Panc1 (cell line): ENCODE results near the gene INPP4B. TPM values are rescaled to one million over a fixed set of nuclear protein-coding genes. Genes with fewer than 3 reads are reported as not detected.
"Not testable (repeated sequence)": the region's sequence is repeated elsewhere in the genome, so short reads cannot be mapped to it uniquely, and the experiment has no call there.

Source experiments
- ATAC-seq: fragments of 200-7000 bp; cut with Tn5 transposase; 2 replicates; pipeline ENCODE4 v1.9.1; 2020; ENCODE audit warnings: mild to moderate bottlenecking, moderate library complexity
- BruUV-seq: library from RNA; stranded (reverse); fragments of 400-500 nt; replicated peaks from 2 replicates; lab custom pipeline; 2021; lab: Mats Ljungman, UMichigan
- CTCF ChIA-PET: fragments of 300-600 bp; sonication (Branson Sonifier 250); formaldehyde crosslinking; loops from one replicate; lab custom pipeline; 2022; ENCODE audit warnings: antibody characterized with exemption; lab: Charles Lee
- POLR2A ChIA-PET: fragments of 300-600 bp; sonication (Branson Sonifier 250); formaldehyde crosslinking; loops from one replicate; lab custom pipeline; 2022; ENCODE audit warnings: antibody characterized with exemption; lab: Charles Lee
- DNase-seq: peaks from one replicate; pipeline ENCODE4 v3.0.0-alpha.2; 2010; ENCODE audit warnings: low read depth, low spot score
- H3K27ac ChIP-seq: 2 replicates; pipeline ENCODE4 v1.5.1; 2011; ENCODE audit warnings: mild to moderate bottlenecking, low read length, inconsistent platforms
- H3K27me3 ChIP-seq: fragments of 200-500 bp; sonication (Bioruptor generic); 2 replicates; pipeline ENCODE4 v1.6.0; 2014; ENCODE audit warnings: low read length, inconsistent platforms; ENCODE audit not compliant: control insufficient read depth, insufficient read depth
- H3K36me3 ChIP-seq: fragments of 200-500 bp; sonication (Bioruptor generic); 2 replicates; pipeline ENCODE4 v1.5.1; 2014; ENCODE audit warnings: inconsistent platforms, mild to moderate bottlenecking, low read length, moderate library complexity; ENCODE audit not compliant: control insufficient read depth, insufficient read depth
- H3K4me1 ChIP-seq: 2 replicates; pipeline ENCODE4 v1.5.1; 2011; ENCODE audit warnings: inconsistent platforms, mild to moderate bottlenecking, low read length, moderate library complexity; ENCODE audit not compliant: control insufficient read depth, insufficient read depth
- H3K4me3 ChIP-seq, 2 experiments: 2 replicates each; pipeline ENCODE4 v1.5.1; 2011 to 2012; ENCODE audit warnings: low read depth in 2 of 2, low read length in 2 of 2, mild to moderate bottlenecking in 2 of 2, inconsistent platforms in 1 of 2, moderate library complexity in 1 of 2
- H3K9me3 ChIP-seq: fragments of 200-500 bp; sonication (Bioruptor generic); 2 replicates; pipeline ENCODE4 v1.5.1; 2014; ENCODE audit warnings: low read depth, mild to moderate bottlenecking, inconsistent platforms, low read length, moderate library complexity; ENCODE audit not compliant: control insufficient read depth, insufficient read depth
- POLR2AphosphoS5 ChIP-seq: IDR thresholded peaks from 2 replicates; pipeline ENCODE4 v1.6.1; 2012; ENCODE audit warnings: mild to moderate bottlenecking, low read depth, low read length, moderate library complexity
- SIN3A ChIP-seq: IDR thresholded peaks from 2 replicates; pipeline ENCODE4 v1.6.1; 2012; ENCODE audit warnings: low read depth, mild to moderate bottlenecking, low read length, moderate library complexity, borderline replicate concordance; ENCODE audit not compliant: insufficient read depth
- TCF7L2 ChIP-seq: IDR thresholded peaks from 2 replicates; pipeline ENCODE4 v1.6.1; 2011; ENCODE audit warnings: mild to moderate bottlenecking, low read depth, low read length, inconsistent platforms
- in situ Hi-C: cut with HindIII; loops from 2 replicates; pipeline ENCODE4 v1.10.0; 2016; ENCODE audit warnings: low sequenced_read_pairs, low pct_unique_long_range_greater_than_20kb
- intact Hi-C: fragments of 100-400 bp; cut with micrococcal nuclease; formaldehyde crosslinking; loops from one replicate; pipeline ENCODE4 v1.10.0; 2022; ENCODE audit not compliant: unreplicated experiment
- total RNA-seq: library from RNA; stranded (reverse); gene quantifications from one replicate; pipeline ENCODE4 v1.2.1, GENCODE V29; 2021; ENCODE audit not compliant: unreplicated experiment
- TF ChIP-seq, protein P1 (sequence below), 2 experiments: IDR thresholded peaks; 2 replicates each; pipeline ENCODE4 v1.6.1; 2011 to 2012; ENCODE audit warnings: low read depth in 2 of 2, control low read depth in 1 of 2, low read length in 1 of 2, mild to moderate bottlenecking in 1 of 2, moderate library complexity in 1 of 2; ENCODE audit not compliant: insufficient read depth in 1 of 2
- TF ChIP-seq, protein P2 (sequence below): fragments of 450-650 bp; IDR thresholded peaks from 2 replicates; pipeline ENCODE4 v1.5.1; 2017; ENCODE audit warnings: mild to moderate bottlenecking

The INPP4B gene
- total RNA-seq, 1 experiment from 2014 or later: 4.5 TPM

DNA sequence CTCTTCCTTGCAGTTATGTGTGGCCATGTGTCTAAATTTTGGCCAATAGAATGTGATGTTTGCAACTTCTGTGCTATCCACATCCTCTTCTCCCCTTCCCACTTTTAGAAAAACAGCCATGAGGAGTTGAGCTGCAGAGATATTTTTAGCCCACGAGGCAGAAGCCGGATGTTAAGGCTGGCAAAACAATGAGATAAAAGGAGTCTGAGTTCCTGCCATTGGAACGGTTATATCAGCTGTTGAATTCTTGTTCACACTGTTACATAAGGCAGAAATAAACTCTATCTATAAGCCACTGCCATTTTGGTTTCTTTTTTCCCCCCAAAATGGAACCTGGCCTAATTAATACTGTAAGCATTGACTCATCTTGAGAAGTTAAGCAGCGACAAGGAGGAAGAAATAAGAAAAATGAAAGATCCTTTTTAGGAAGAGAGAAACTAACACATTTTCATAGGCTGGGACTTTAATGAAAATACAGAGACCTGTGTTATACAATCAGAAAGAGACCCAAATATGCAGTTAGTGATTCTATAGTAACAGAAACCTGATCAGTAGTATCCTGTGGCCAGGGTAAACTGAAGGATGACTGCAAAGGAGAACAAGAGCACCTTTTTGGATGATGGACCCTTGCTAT, 200.5 kb downstream of the INPP4B start:
- CTCF ChIA-PET: no interaction called here
- Histone ChIP-seq H3K27ac (no peak overlapping the region), H3K4me1 (no peaks in the 10 kb centered on the region), H3K36me3 (no peaks in the 10 kb centered on the region), H3K9me3 (no peaks in the 10 kb centered on the region), H3K4me3 (no peak overlapping the region), H3K27me3 (no peaks in the 10 kb centered on the region)
- POLR2A ChIA-PET: no interaction called here
- TF ChIP-seq, protein P1, sequence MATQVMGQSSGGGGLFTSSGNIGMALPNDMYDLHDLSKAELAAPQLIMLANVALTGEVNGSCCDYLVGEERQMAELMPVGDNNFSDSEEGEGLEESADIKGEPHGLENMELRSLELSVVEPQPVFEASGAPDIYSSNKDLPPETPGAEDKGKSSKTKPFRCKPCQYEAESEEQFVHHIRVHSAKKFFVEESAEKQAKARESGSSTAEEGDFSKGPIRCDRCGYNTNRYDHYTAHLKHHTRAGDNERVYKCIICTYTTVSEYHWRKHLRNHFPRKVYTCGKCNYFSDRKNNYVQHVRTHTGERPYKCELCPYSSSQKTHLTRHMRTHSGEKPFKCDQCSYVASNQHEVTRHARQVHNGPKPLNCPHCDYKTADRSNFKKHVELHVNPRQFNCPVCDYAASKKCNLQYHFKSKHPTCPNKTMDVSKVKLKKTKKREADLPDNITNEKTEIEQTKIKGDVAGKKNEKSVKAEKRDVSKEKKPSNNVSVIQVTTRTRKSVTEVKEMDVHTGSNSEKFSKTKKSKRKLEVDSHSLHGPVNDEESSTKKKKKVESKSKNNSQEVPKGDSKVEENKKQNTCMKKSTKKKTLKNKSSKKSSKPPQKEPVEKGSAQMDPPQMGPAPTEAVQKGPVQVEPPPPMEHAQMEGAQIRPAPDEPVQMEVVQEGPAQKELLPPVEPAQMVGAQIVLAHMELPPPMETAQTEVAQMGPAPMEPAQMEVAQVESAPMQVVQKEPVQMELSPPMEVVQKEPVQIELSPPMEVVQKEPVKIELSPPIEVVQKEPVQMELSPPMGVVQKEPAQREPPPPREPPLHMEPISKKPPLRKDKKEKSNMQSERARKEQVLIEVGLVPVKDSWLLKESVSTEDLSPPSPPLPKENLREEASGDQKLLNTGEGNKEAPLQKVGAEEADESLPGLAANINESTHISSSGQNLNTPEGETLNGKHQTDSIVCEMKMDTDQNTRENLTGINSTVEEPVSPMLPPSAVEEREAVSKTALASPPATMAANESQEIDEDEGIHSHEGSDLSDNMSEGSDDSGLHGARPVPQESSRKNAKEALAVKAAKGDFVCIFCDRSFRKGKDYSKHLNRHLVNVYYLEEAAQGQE (IDR thresholded peaks at IDR 0.05; ENCODE audit: insufficient read depth in 1 of 2, low read depth in 2 of 2, low read length in 1 of 2): no peak
- TF ChIP-seq, protein P2, sequence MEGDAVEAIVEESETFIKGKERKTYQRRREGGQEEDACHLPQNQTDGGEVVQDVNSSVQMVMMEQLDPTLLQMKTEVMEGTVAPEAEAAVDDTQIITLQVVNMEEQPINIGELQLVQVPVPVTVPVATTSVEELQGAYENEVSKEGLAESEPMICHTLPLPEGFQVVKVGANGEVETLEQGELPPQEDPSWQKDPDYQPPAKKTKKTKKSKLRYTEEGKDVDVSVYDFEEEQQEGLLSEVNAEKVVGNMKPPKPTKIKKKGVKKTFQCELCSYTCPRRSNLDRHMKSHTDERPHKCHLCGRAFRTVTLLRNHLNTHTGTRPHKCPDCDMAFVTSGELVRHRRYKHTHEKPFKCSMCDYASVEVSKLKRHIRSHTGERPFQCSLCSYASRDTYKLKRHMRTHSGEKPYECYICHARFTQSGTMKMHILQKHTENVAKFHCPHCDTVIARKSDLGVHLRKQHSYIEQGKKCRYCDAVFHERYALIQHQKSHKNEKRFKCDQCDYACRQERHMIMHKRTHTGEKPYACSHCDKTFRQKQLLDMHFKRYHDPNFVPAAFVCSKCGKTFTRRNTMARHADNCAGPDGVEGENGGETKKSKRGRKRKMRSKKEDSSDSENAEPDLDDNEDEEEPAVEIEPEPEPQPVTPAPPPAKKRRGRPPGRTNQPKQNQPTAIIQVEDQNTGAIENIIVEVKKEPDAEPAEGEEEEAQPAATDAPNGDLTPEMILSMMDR: no peak
- no peak for TF ChIP-seq POLR2AphosphoS5
- TF ChIP-seq TCF7L2: no peak
- no peak for TF ChIP-seq SIN3A
- no TSS peak for BruUV-seq
- in situ Hi-C loops (no loop called here), intact Hi-C loops (no loop called here)
- DNase-seq: no peak
- no peak for ATAC-seq

DNA sequence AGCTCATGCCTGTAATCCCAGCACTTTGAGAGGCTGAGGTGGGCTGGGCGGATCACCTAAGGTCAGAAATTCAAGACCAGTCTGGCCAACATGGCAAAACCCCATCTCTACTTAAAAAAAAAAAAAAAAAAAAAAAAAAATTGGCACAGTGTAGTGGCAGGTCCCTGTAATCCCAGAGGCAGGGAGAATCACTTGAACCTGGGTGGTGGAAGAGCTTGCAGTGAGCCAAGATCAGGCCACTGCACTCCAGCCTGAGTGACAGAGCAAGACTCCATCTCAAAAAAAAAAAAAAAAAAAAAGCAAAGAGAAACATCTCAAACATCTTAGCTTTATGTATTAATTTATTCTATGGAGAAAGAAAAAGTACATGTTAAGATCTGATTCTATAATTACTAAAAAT, 201.5 kb downstream of the INPP4B start:
- BruUV-seq, H3K27ac ChIP-seq, intact Hi-C loops, H3K27me3 ChIP-seq, DNase-seq, POLR2A ChIA-PET, in situ Hi-C loops, H3K4me1 ChIP-seq, ATAC-seq, H3K36me3 ChIP-seq, CTCF ChIA-PET, H3K9me3 ChIP-seq, H3K4me3 ChIP-seq: not testable (repeated sequence)

DNA sequence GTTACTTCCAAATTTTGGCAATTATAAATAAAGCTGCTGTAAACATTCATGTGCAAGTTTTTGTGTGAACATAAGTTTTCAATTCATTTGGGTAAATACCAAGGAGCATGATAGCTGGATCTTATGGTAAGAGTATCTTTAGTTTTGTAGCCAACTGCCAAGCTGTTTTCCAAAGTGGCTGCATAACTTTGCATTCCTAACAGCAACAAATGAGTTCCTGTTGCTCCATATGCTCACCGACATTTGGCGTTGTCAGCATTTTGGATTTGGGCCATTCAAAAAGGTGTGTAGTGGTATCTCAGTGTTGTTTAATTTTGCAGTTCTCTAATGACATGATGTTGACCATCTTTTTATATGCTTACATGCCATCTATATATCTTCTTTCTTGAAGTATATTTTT, 208.5 kb downstream of the INPP4B start:
- no peak overlapping the region for H3K4me3 ChIP-seq
- no peaks in the 10 kb centered on the region for H3K9me3 ChIP-seq
- intact Hi-C loops (no loop called here), in situ Hi-C loops (no loop called here)
- no peaks in the 10 kb centered on the region for H3K36me3 ChIP-seq
- no peaks in the 10 kb centered on the region for H3K27me3 ChIP-seq
- ChIA-PET POLR2A (no interaction called here), CTCF (no interaction called here)
- no peak for DNase-seq
- H3K4me1 ChIP-seq: no peaks in the 10 kb centered on the region
- no peak overlapping the region for H3K27ac ChIP-seq
- ATAC-seq: no peak
- BruUV-seq: no TSS peak
- TF ChIP-seq POLR2AphosphoS5 (no peak), TCF7L2 (no peak), SIN3A (no peak)
- TF ChIP-seq, protein P2: no peak
